Measurements from ENCODE around the gene PTGFRN. TPM values are rescaled to one million over a fixed set of nuclear protein-coding genes. Genes with fewer than 3 reads are reported as not detected.
"Not testable (repeated sequence)": the region's sequence is repeated elsewhere in the genome, so short reads cannot be mapped to it uniquely, and the experiment has no call there.

The PTGFRN gene
- total and polyA plus RNA-seq, 9 of the 15 experiments (the other 6 are each of a cell fraction or from before 2014, with no cell fraction given) = 17.3 to 33.1 (median 25.7) TPM

DNA sequence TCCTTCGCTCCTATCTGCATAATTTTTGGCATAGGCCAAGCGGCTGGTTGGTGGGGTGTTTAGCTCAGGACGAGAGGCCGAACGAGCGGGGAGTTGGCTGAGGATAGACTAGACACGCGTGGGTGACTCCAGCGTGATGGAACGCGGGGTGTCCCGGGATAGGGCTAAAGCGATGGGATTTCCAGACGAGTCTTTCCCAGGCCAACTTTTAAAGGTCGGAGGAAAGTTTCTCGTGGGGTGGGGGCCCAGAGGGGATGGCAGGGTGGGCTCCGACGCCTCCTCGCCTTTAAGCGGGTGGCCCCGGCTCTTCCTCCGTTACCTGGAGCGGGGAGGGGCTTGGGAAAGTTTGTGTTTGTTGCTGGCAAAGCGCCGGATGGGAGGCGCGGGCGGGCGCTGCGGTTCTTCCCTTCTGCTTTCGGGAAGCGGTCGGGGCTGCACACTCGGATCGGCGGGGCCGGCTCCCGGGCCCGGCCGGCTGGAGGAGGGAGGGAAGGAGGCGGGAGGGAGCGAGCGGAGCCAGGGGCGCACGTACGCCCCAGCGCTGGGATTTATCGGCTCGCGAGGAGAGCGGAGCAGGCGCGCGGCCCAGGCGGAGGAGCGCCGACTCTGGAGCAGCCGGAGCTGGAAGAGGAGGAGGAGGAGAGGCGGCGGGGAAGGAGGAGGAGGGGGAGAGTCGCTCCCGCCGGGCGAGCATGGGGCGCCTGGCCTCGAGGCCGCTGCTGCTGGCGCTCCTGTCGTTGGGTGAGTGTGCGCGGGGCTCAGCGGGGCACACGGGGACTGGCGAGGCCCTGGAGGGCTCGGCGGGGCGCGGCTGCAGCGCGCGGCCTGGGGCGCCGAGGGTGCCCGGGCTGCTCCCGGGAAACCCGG is at the start of gene PTGFRN (continued):
- peak in 1 of 2 experiments; percentile 38; a peak in 1 of 4 replicates for TF ChIP-seq HDAC1 (IDR thresholded peaks at IDR 0.05)
- TF ChIP-seq MTA1 (IDR thresholded peaks at IDR 0.05; ENCODE audit: borderline replicate concordance) = 0 out of 2 replicates have a peak, but pooled peaks have one; percentile 16
- no peak for TF ChIP-seq ZNF133 (CRISPR knock-in tag; IDR thresholded peaks at IDR 0.05)
- 0 out of 4 replicates have a peak, but pooled peaks of 1 of the 2 experiments have one; percentile 27 for TF ChIP-seq NONO (IDR thresholded peaks at IDR 0.05; ENCODE audit: low read depth in 2 of 2, low read length in 1 of 2)
- TF ChIP-seq SIN3B (IDR thresholded peaks at IDR 0.05; ENCODE audit: low read depth) = peak; percentile 44
- peak; percentile 79 for TF ChIP-seq CHD1 (IDR thresholded peaks at IDR 0.05; ENCODE audit: low read length)
- peak; percentile 69; the same call in 1 of the 2 replicates for TF ChIP-seq ZEB2 (IDR thresholded peaks at IDR 0.05)
- TF ChIP-seq, protein P1, sequence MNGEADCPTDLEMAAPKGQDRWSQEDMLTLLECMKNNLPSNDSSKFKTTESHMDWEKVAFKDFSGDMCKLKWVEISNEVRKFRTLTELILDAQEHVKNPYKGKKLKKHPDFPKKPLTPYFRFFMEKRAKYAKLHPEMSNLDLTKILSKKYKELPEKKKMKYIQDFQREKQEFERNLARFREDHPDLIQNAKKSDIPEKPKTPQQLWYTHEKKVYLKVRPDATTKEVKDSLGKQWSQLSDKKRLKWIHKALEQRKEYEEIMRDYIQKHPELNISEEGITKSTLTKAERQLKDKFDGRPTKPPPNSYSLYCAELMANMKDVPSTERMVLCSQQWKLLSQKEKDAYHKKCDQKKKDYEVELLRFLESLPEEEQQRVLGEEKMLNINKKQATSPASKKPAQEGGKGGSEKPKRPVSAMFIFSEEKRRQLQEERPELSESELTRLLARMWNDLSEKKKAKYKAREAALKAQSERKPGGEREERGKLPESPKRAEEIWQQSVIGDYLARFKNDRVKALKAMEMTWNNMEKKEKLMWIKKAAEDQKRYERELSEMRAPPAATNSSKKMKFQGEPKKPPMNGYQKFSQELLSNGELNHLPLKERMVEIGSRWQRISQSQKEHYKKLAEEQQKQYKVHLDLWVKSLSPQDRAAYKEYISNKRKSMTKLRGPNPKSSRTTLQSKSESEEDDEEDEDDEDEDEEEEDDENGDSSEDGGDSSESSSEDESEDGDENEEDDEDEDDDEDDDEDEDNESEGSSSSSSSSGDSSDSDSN (IDR thresholded peaks at IDR 0.05; ENCODE audit: borderline replicate concordance in 1 of 2, low read depth in 2 of 2, low read length in 2 of 2) = peak; percentile 62 to 90; a peak in 3 of 4 replicates
- TF ChIP-seq FUS (optimal IDR thresholded peaks at IDR 0.05; ENCODE audit: low read depth, low read length) = peak; percentile 61
- TF ChIP-seq XRCC5 (IDR thresholded peaks at IDR 0.05; ENCODE audit: low read depth, low read length) = 0 out of 2 replicates have a peak, but pooled peaks have one; percentile 46
- TF ChIP-seq LCOR (CRISPR knock-in tag; IDR thresholded peaks at IDR 0.05) = 0 out of 2 replicates have a peak, but pooled peaks have one; percentile 12
- TF ChIP-seq ZBTB7A (IDR thresholded peaks at IDR 0.05; ENCODE audit: borderline replicate concordance, control insufficient read depth, low read depth, low read length) = peak; percentile 18; the same call in 1 of the 2 replicates

DNA sequence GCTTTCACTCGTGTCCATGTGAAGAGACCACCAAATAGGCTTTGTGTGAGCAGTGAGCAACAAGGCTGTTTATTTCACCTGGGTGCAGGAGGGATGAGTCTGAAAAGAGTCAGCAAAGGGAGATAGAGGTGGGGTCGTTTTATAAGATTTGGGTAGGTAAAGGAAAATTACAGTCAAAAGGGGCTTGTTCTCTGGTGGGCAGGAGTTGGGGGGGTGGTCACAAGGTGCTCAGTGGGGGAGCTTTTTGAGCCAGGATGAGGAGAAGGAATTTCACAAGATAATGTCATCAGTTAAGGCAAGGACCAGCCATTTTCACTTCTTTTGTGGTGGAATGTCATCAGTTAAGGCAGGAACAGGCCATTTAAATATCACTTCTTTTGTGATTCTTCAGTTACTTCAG is 49.5 kb upstream of the PTGFRN start:
- CTCF ChIA-PET (ENCODE audit: low intra/inter-chr PET ratio); H3K9ac ChIP-seq (ENCODE audit: insufficient read depth in 1 of 2, low read depth in 2 of 2, low read length in 2 of 2); H3K79me2 ChIP-seq (ENCODE audit: control insufficient read depth, insufficient read depth, low read length); FAIRE-seq; H3K9me3 ChIP-seq (replicated peaks; ENCODE audit: control insufficient read depth, insufficient read depth, low read depth, low read length); H2AFZ ChIP-seq (ENCODE audit: low read depth, low read length); intact Hi-C loops (cut with micrococcal nuclease); H3K27me3 ChIP-seq (ENCODE audit: control insufficient read depth in 2 of 2, insufficient read depth in 2 of 2, low read length in 2 of 2); H3K9me1 ChIP-seq (ENCODE audit: control insufficient read depth, insufficient read depth, low read length); H3K27ac ChIP-seq (ENCODE audit: extremely low read depth, low read depth, low read length); POLR2A ChIA-PET; H3K4me3 ChIP-seq; H3K4me2 ChIP-seq (ENCODE audit: insufficient read depth, low read length); in situ Hi-C loops (cut with MboI); H3K4me1 ChIP-seq (replicated peaks in 1 of 2; ENCODE audit: control insufficient read depth in 2 of 2, insufficient read depth in 2 of 2, low read length in 2 of 2); BruUV-seq (replicated peaks); H4K20me1 ChIP-seq (replicated peaks; ENCODE audit: control insufficient read depth, insufficient read depth, low read length); ATAC-seq; DNase-seq (ENCODE audit: extremely low read depth in 1 of 4, low spot score in 3 of 4); H3K36me3 ChIP-seq (ENCODE audit: control insufficient read depth, insufficient read depth, low read length): not testable (repeated sequence)
- WGBS (ENCODE audit: insufficient coverage, low coverage, missing lambda C conversion rate) = 10% methylated on average over 2 of the region's 2 CpGs
